Measurements from ENCODE around the gene AMTN. TPM values are rescaled to one million over a fixed set of nuclear protein-coding genes. Genes with fewer than 3 reads are reported as not detected.

The AMTN gene
- total and polyA plus RNA-seq, 2 of the 8 experiments (the other 6 are each of a cell fraction or from before 2014, with no cell fraction given) = not detected

- Histone ChIP-seq H3K23ac (ENCODE audit: insufficient read length) (no peak overlapping the region), H2AK5ac (ENCODE audit: low read depth, low read length) (no peak overlapping the region), H3K79me1 (ENCODE audit: low read depth, low read length) (no peaks in the 10 kb centered on the region), H3K9ac (replicated peaks in 1 of 4; ENCODE audit: extremely low read depth in 1 of 4, low read depth in 3 of 4, low read length in 3 of 4) (no peak overlapping the region), H3K4me3 (ENCODE audit: extremely low read depth in 1 of 4, insufficient read depth in 2 of 4, low read depth in 3 of 4, low read length in 4 of 4) (no peak overlapping the region), H3K4ac (replicated peaks; ENCODE audit: insufficient read length, low read depth, low read length) (no peak overlapping the region), H4K20me1 (replicated peaks in 1 of 2; ENCODE audit: control insufficient read depth in 1 of 2, insufficient read depth in 2 of 2, low read length in 2 of 2) (no peaks in the 10 kb centered on the region), H3K79me2 (ENCODE audit: control insufficient read depth in 1 of 2, insufficient read depth in 2 of 2, low read length in 2 of 2) (no peaks in the 10 kb centered on the region), H2AFZ (ENCODE audit: low read length) (no peak overlapping the region), H4K8ac (ENCODE audit: extremely low read depth, insufficient read depth, low read length) (no peak overlapping the region), H3K27me3 (replicated peaks in 1 of 4; ENCODE audit: control insufficient read depth in 3 of 4, extremely low read depth in 1 of 4, insufficient read depth in 3 of 4, low read length in 3 of 4) (no peaks in the 10 kb centered on the region), H3K4me1 (replicated peaks in 1 of 4; ENCODE audit: control insufficient read depth in 3 of 4, insufficient read depth in 4 of 4, low read length in 3 of 4) (no peaks in the 10 kb centered on the region), H3K14ac (ENCODE audit: insufficient read length) (no peak overlapping the region), H2BK12ac (ENCODE audit: low read depth, low read length) (no peak overlapping the region), H3K23me2 (ENCODE audit: low read depth, low read length) (no peaks in the 10 kb centered on the region), H2BK20ac (ENCODE audit: low read length) (no peak overlapping the region), H4K91ac (replicated peaks; ENCODE audit: insufficient read length, low read length) (no peak overlapping the region), H2BK15ac (ENCODE audit: low read length) (no peak overlapping the region), H3K9me3 (ENCODE audit: insufficient read depth in 2 of 2, low read depth in 1 of 2, low read length in 1 of 2) (no peaks in the 10 kb centered on the region), H3K56ac (replicated peaks; ENCODE audit: insufficient read length, low read depth, low read length) (no peak overlapping the region), H2BK120ac (replicated peaks; ENCODE audit: low read depth, low read length) (no peak overlapping the region), H3K27ac (ENCODE audit: low read depth, low read length) (no peak overlapping the region), H3K18ac (ENCODE audit: extremely low read depth, low read length) (no peak overlapping the region), H3K4me2 (ENCODE audit: insufficient read depth in 1 of 2, low read depth in 2 of 2, low read length in 2 of 2) (no peak overlapping the region), H2BK5ac (ENCODE audit: low read depth, low read length) (no peak overlapping the region), H4K5ac (ENCODE audit: insufficient read length, low read depth, low read length) (no peak overlapping the region), H3K36me3 (ENCODE audit: control insufficient read depth in 2 of 4, insufficient read depth in 4 of 4, low read length in 3 of 4) (no peaks in the 10 kb centered on the region)
- DNase-seq (ENCODE audit: low read depth in 1 of 2, low spot score in 2 of 2) (no peak), FAIRE-seq (no peak)
- WGBS, 2 experiments (ENCODE audit: extremely low coverage in 1 of 2, insufficient coverage in 1 of 2, insufficient read length in 1 of 2, insufficient replicate concordance in 2 of 2, low coverage in 1 of 2, low lambda C conversion rate in 2 of 2, missing lambda C conversion rate in 1 of 2) = 89% methylated on average over 3 of the region's 3 CpGs; no CpG with 5 or more reads in 1 of the 2 experiments
- ChIA-PET POLR2A (ENCODE audit: partially characterized antibody) (no interaction called here), CTCF (ENCODE audit: partially characterized antibody) (interaction anchor here (0.8 to 2.0 kb wide), 9 partner anchors 8 to 617 kb away, joined by 3 to 7 read pairs (median 4); no protein-coding TSS in a partner anchor)
- no peak for TF ChIP-seq JUN (IDR thresholded peaks at IDR 0.05; ENCODE audit: low read depth, low read length)
- no peak for TF ChIP-seq ATF2 (IDR thresholded peaks at IDR 0.05; ENCODE audit: low read length)
- TF ChIP-seq BRCA1 (IDR thresholded peaks at IDR 0.05; ENCODE audit: low read depth, low read length) = no peak
- no peak for TF ChIP-seq SP4 (IDR thresholded peaks at IDR 0.05; ENCODE audit: low read length)
- TF ChIP-seq NRF1 (IDR thresholded peaks at IDR 0.05; ENCODE audit: low read depth, low read length) = no peak
Measured at GRCh38 chr4:70511365-70511764, 7.0 kb upstream of the AMTN start.
